Mesendoderm (in vitro differentiated cells): ENCODE results near the gene TEX264.

Experiments used
- DNase-seq: peaks from one replicate; pipeline ENCODE4 v3.0.0; 2013
- H2AK5ac ChIP-seq: 2 replicates; pipeline ENCODE4 v1.6.1; 2013; ENCODE audit warnings: low read length, inconsistent platforms
- H2BK120ac ChIP-seq: 2 replicates; pipeline ENCODE4 v1.6.1; 2013; ENCODE audit warnings: low read depth, mild to moderate bottlenecking, low read length, moderate library complexity, mixed read lengths
- H2BK15ac ChIP-seq: replicated peaks from 2 replicates; pipeline ENCODE4 v1.6.1; 2013; ENCODE audit warnings: low read depth, mild to moderate bottlenecking, moderate library complexity
- H2BK5ac ChIP-seq: 2 replicates; pipeline ENCODE4 v1.6.1; 2013; ENCODE audit warnings: low read length, inconsistent platforms
- H3K18ac ChIP-seq: 2 replicates; pipeline ENCODE4 v1.6.1; 2013; ENCODE audit warnings: mild to moderate bottlenecking, low read length, mixed read lengths
- H3K23ac ChIP-seq: one replicate; pipeline ENCODE4 v1.6.1; 2013; ENCODE audit warnings: low read length
- H3K27ac ChIP-seq: 2 replicates; pipeline ENCODE4 v1.5.1; 2013; ENCODE audit warnings: low read depth, mild to moderate bottlenecking, inconsistent platforms, low read length, moderate library complexity
- H3K27me3 ChIP-seq: 2 replicates; pipeline ENCODE4 v1.6.1; 2013; ENCODE audit warnings: low read length, control low read depth, mild to moderate bottlenecking, inconsistent platforms; ENCODE audit not compliant: insufficient read depth, poor library complexity
- H3K36me3 ChIP-seq: 2 replicates; pipeline ENCODE4 v1.6.1; 2013; ENCODE audit warnings: low read length, inconsistent platforms; ENCODE audit not compliant: control insufficient read depth, insufficient read depth
- H3K4ac ChIP-seq: one replicate; pipeline ENCODE4 v1.6.1; 2013; ENCODE audit warnings: low read depth, mild to moderate bottlenecking, low read length, moderate library complexity
- H3K4me1 ChIP-seq: 2 replicates; pipeline ENCODE4 v1.6.1; 2013; ENCODE audit warnings: low read depth, low read length, inconsistent platforms; ENCODE audit not compliant: control insufficient read depth
- H3K4me2 ChIP-seq: 2 replicates; pipeline ENCODE4 v1.6.1; 2013; ENCODE audit warnings: low read length
- H3K4me3 ChIP-seq: 2 replicates; pipeline ENCODE4 v1.5.1; 2013; ENCODE audit warnings: mild to moderate bottlenecking, low read length
- H3K56ac ChIP-seq: one replicate; pipeline ENCODE4 v1.6.1; 2013; ENCODE audit warnings: low read length
- H3K79me1 ChIP-seq: 2 replicates; pipeline ENCODE4 v1.6.1; 2013; ENCODE audit warnings: low read length, inconsistent platforms
- H3K79me2 ChIP-seq: 2 replicates; pipeline ENCODE4 v1.6.1; 2013; ENCODE audit warnings: mild to moderate bottlenecking, low read length; ENCODE audit not compliant: control insufficient read depth, insufficient read depth
- H3K9ac ChIP-seq: 2 replicates; pipeline ENCODE4 v1.6.1; 2013; ENCODE audit warnings: low read length, inconsistent platforms
- H4K5ac ChIP-seq: one replicate; pipeline ENCODE4 v1.6.1; 2013; ENCODE audit warnings: low read length
- H4K8ac ChIP-seq: one replicate; pipeline ENCODE4 v1.6.1; 2013; ENCODE audit warnings: low read depth, mild to moderate bottlenecking, control low read depth, low read length, moderate library complexity
- WGBS: extraction: QIAGEN DNeasy Blood & Tissue Kit; methylation state at CpG from one replicate; pipeline ENCODE4 v1.1.7; 2013; ENCODE audit warnings: low lambda C conversion rate, missing lambda C conversion rate; ENCODE audit not compliant: insufficient coverage; ENCODE audit errors: extremely low coverage; 5-methylcytosine and 5-hydroxymethylcytosine counted together

TEX264 gene

DNA sequence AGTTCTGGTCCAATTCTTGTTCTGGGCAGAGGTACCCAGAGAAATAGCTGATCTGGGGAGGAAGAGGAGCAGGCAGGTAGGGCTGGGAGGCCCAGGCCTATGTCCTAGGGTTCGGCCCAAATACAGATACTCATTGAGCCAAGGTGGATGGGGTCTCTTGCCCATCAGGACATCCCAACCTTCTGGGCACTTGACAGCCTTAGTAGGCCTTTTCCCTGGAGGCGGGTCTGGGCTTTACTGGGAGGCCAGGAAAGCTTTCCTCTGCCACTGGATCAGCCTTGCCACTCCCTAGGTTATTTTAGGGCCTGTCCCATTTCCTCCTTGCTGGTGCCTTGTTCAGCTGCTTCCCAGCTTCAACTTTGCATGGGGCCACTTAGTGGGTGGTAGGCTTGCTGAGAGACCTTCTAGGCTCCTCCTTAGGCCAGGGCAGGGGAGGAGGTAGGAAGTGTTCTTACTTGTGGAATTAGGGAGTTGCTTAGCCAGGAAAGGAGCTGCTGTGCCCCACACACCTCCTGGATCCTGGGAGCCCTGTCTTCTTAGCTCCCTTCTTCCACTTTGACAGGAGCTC lies 9.7 kb downstream of the TEX264 start:
- H3K18ac ChIP-seq: no peak overlapping the region
- no peak overlapping the region for H3K27ac ChIP-seq
- DNase-seq: no peak
- H2BK120ac ChIP-seq: no peak overlapping the region
- no peak overlapping the region for H2BK5ac ChIP-seq
- no peak overlapping the region for H3K4me2 ChIP-seq
- no peak overlapping the region for H4K5ac ChIP-seq
- no peak overlapping the region for H4K8ac ChIP-seq
- no peak overlapping the region for H3K9ac ChIP-seq
- no peaks in the 10 kb centered on the region for H3K27me3 ChIP-seq
- H2AK5ac ChIP-seq: no peak overlapping the region
- no peak overlapping the region for H3K23ac ChIP-seq
- no peak overlapping the region for H3K4ac ChIP-seq
- no peaks in the 10 kb centered on the region for H3K79me2 ChIP-seq
- no peaks in the 10 kb centered on the region for H3K79me1 ChIP-seq
- H3K36me3 ChIP-seq: no peaks in the 10 kb centered on the region
- no peak overlapping the region for H3K4me3 ChIP-seq
- peaks cover 4% of the 10 kb centered on the region for H3K4me1 ChIP-seq
- H3K56ac ChIP-seq: no peak overlapping the region
- no peak overlapping the region for H2BK15ac ChIP-seq
- WGBS: no CpG with 5 or more reads among the region's 2 CpGs

GRCh38 chr3:51681453-51681852 lies 10.4 kb downstream of the TEX264 start:
- no peak overlapping the region for H4K8ac ChIP-seq

DNA sequence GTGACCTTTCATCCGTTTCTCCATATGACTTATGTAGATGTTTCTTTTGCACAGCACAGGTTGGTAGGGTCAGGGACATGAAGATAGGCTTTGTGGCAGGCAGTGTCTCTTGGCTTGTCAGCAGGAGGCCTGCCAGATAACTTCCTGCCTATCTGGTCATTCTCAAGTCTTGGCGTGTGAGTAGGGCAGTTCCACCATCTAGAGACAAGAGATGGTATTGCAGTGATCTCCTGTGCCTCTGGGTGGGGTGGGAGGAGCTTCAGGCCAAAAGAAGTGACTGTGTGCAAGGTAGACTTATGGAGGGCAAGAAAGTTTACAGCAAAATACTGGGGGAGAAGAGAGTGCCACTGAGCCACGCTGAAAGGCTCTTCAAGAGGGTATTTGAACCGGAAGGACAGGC lies 11.0 kb downstream of the TEX264 start:
- Histone ChIP-seq H3K56ac (peak overlapping the region; percentile 54), H3K79me2 (no peaks in the 10 kb centered on the region), H4K8ac (no peak overlapping the region), H3K27ac (no peak overlapping the region), H3K4me2 (no peak overlapping the region), H3K27me3 (no peaks in the 10 kb centered on the region), H3K4me3 (no peak overlapping the region), H4K5ac (no peak overlapping the region), H3K79me1 (no peaks in the 10 kb centered on the region), H2BK5ac (no peak overlapping the region), H3K36me3 (no peaks in the 10 kb centered on the region), H3K18ac (no peak overlapping the region), H3K9ac (peak overlapping the region; percentile 31), H2BK120ac (no peak overlapping the region), H2AK5ac (no peak overlapping the region), H3K4ac (no peak overlapping the region), H3K23ac (no peak overlapping the region), H3K4me1 (peaks cover 4% of the 10 kb centered on the region), H2BK15ac (no peak overlapping the region)
- WGBS: no CpG with 5 or more reads among the region's 4 CpGs
- DNase-seq: peak; percentile 96

More at GRCh38 chr3:51681453-51681852, 10.4 kb downstream of the TEX264 start:
- Histone ChIP-seq H3K56ac (peak overlapping the region; percentile 64), H3K4me1 (peaks cover 4% of the 10 kb centered on the region), H3K27ac (no peak overlapping the region), H3K4me2 (no peak overlapping the region), H2AK5ac (no peak overlapping the region), H3K79me2 (no peaks in the 10 kb centered on the region), H3K27me3 (no peaks in the 10 kb centered on the region), H2BK120ac (no peak overlapping the region), H3K18ac (no peak overlapping the region), H3K36me3 (no peaks in the 10 kb centered on the region), H3K9ac (no peak overlapping the region), H4K5ac (no peak overlapping the region), H3K79me1 (no peaks in the 10 kb centered on the region), H3K23ac (no peak overlapping the region), H3K4ac (no peak overlapping the region), H2BK15ac (no peak overlapping the region), H2BK5ac (no peak overlapping the region), H3K4me3 (no peak overlapping the region)
- WGBS: no CpG with 5 or more reads among the region's 3 CpGs
- DNase-seq: no peak

- Histone ChIP-seq H3K18ac (no peak overlapping the region), H3K56ac (no peak overlapping the region), H3K4ac (no peak overlapping the region), H3K4me1 (peaks cover 4% of the 10 kb centered on the region), H3K79me2 (no peaks in the 10 kb centered on the region), H3K4me3 (no peak overlapping the region), H2BK5ac (no peak overlapping the region), H3K27ac (no peak overlapping the region), H3K36me3 (no peaks in the 10 kb centered on the region), H3K27me3 (no peaks in the 10 kb centered on the region), H3K23ac (no peak overlapping the region), H4K8ac (no peak overlapping the region), H4K5ac (no peak overlapping the region), H2AK5ac (no peak overlapping the region), H3K9ac (no peak overlapping the region), H2BK15ac (no peak overlapping the region), H2BK120ac (no peak overlapping the region), H3K4me2 (no peak overlapping the region), H3K79me1 (no peaks in the 10 kb centered on the region)
- no CpG with 5 or more reads among the region's 7 CpGs for WGBS
- no peak for DNase-seq
These were observed 11.5 kb downstream of the TEX264 start for GRCh38 chr3:51682526-51682925.

DNA sequence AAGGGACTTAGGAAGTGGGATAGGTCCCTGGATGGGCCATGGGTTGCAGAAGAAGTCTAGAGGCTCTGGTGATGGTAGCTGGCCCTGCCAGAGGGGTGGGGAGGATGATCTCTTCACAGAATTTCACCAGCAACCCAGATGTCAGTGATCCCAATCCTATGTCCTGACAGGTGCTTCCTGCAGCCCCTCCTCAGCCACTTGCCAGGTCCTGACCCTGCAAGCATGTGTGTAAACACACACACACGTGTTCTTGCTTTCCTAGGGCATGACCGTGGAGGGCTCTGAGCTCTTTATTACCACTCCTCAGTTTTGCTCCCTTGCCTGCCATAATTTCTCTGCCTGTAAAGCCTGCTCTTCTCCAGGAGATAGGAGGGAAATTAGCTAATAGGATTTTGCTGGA lies 12.5 kb downstream of the TEX264 start:
- H3K27me3 ChIP-seq: no peaks in the 10 kb centered on the region
- no peak overlapping the region for H4K5ac ChIP-seq
- no peaks in the 10 kb centered on the region for H3K79me2 ChIP-seq
- H3K56ac ChIP-seq: no peak overlapping the region
- no peak overlapping the region for H3K18ac ChIP-seq
- H3K23ac ChIP-seq: no peak overlapping the region
- H4K8ac ChIP-seq: no peak overlapping the region
- H3K79me1 ChIP-seq: no peaks in the 10 kb centered on the region
- no peak overlapping the region for H3K4ac ChIP-seq
- H2BK5ac ChIP-seq: no peak overlapping the region
- no peak overlapping the region for H3K9ac ChIP-seq
- H2BK15ac ChIP-seq: no peak overlapping the region
- no peaks in the 10 kb centered on the region for H3K36me3 ChIP-seq
- H3K4me3 ChIP-seq: no peak overlapping the region
- no CpG with 5 or more reads among the region's 2 CpGs for WGBS
- no peak overlapping the region for H2AK5ac ChIP-seq
- H2BK120ac ChIP-seq: no peak overlapping the region
- H3K4me2 ChIP-seq: no peak overlapping the region
- peaks cover 4% of the 10 kb centered on the region for H3K4me1 ChIP-seq
- DNase-seq: no peak
- no peak overlapping the region for H3K27ac ChIP-seq
